Adrenal gland (tissue), 12 donors: ENCODE results near the gene TRIM66. TPM values are rescaled to one million over a fixed set of nuclear protein-coding genes. Genes with fewer than 3 reads are reported as not detected.

Experiments
- DNase-seq, 7 donors: peaks; one replicate each; pipeline ENCODE4 v3.0.0-alpha.2; 2019 to 2020
- H3K27ac ChIP-seq, 5 donors: fragments of 200-600 bp; sonication (generic) in 4 of 5; 1 replicate in 3 of 5; 2 replicates in 2 of 5; pipeline versions ENCODE4 v1.5.1 to v1.8.0; 2016 to 2020; ENCODE audit warnings: mild to moderate bottlenecking in 1 of 5
- H3K27me3 ChIP-seq: fragments of 200-600 bp; 2 replicates; pipeline ENCODE4 v1.8.0; 2021
- H3K36me3 ChIP-seq, 2 donors: fragments of 200-600 bp; replicated peaks in 1 of 2; 1 replicate in 1 of 2; 2 replicates in 1 of 2; pipeline versions ENCODE4 v1.5.1 to v1.8.0; 2018 to 2022
- H3K4me1 ChIP-seq, 2 donors: fragments of 200-600 bp; replicated peaks in 1 of 2; 1 replicate in 1 of 2; 2 replicates in 1 of 2; pipeline versions ENCODE4 v1.5.1 to v1.8.0; 2018 to 2021
- H3K4me3 ChIP-seq, 4 donors: fragments of 200-600 bp; sonication (generic) in 3 of 4; one replicate each; pipeline ENCODE4 v1.5.1; 2016 to 2018
- H3K9me3 ChIP-seq, 3 donors: fragments of 200-600 bp; sonication (generic) in 1 of 3; replicated peaks in 1 of 3; 1 replicate in 2 of 3; 2 replicates in 1 of 3; pipeline versions ENCODE4 v1.5.1 to v1.8.0; 2016 to 2021
- CTCF ChIP-seq, 6 experiments: fragments of 450-650 bp in 4 of 6; fragments of 200-600 bp in 2 of 6; sonication (generic) in 1 of 6; IDR thresholded peaks; 1 replicate in 5 of 6; 2 replicates in 1 of 6; pipeline versions ENCODE4 v1.5.1 to v1.8.0; 2016 to 2021; ENCODE audit warnings: antibody characterized with exemption in 6 of 6, mild to moderate bottlenecking in 2 of 6, moderate library complexity in 1 of 6
- POLR2A ChIP-seq, 2 donors: fragments of 450-650 bp; IDR thresholded peaks; one replicate each; pipeline ENCODE4 v1.6.1; 2017; ENCODE audit warnings: antibody characterized with exemption in 2 of 2, mild to moderate bottlenecking in 2 of 2, moderate library complexity in 1 of 2
- WGBS, 4 donors: extraction: QIAGEN DNeasy Blood & Tissue Kit in 2 of 4; methylation state at CpG; one replicate each; pipeline versions ENCODE4 v1.1.5 to v1.1.7; 2013 to 2017; 5-methylcytosine and 5-hydroxymethylcytosine counted together
- intact Hi-C, 2 donors: fragments of 100-400 bp; cut with DNase I; formaldehyde crosslinking; loops; one replicate each; pipeline versions ENCODE4 v1.14.1 to v1.15.0; 2022 to 2023
- polyA plus RNA-seq, 3 donors: library from polyadenylated mRNA; stranded (reverse); fragments of 200-250 nt in 2 of 3; fragments of 350-450 nt in 1 of 3; fragmentation: Illumina TruSeq in 1 of 3; extraction: RNeasy Lipid Tissue Mini Kit (QIAGEN cat#74804) in 1 of 3; gene quantifications; one replicate each; pipeline ENCODE4 v1.2.3, GENCODE V29; 2013 to 2014
- total RNA-seq, 9 donors: library from RNA; depleted of rRNA in 4 of 9; stranded (reverse); fragments of >200 nt in 4 of 9; fragments of 120-200 nt in 1 of 9; fragmentation: NEBNext Ultra II Directional in 1 of 9; extraction: Animal tissue kit (Norgen Biotek cat#: 25700) in 1 of 9; gene quantifications; one replicate each; pipeline versions ENCODE4 v1.1.0 to v1.2.4, GENCODE V29; 2013 to 2023
- donor health status: healthy with polysubstance abuse.
- donor health status: Bipolar disorder and iron deficiency.
- donor health status: DM: yes; HTN: yes; CAD: no.
- donor health status: DM: no; HTN: no; CAD: no.
- donor health status: DM: no; HTN: no; CAD: no.
- donor health status: DM: yes; HTN: yes; CAD: no.

The TRIM66 gene
- total and polyA plus RNA-seq, 12 donors, result 3.6 to 18.4 (median 8.3) TPM

- Histone ChIP-seq H3K9me3 (no peaks in the 10 kb centered on the region), H3K27ac (no peak overlapping the region), H3K4me3 (no peak overlapping the region), H3K27me3 (no peaks in the 10 kb centered on the region), H3K36me3 (peaks cover 0 to 44% of the 10 kb centered on the region in 2 donors), H3K4me1 (no peaks in the 10 kb centered on the region)
- 93 to 98% (median 96%) methylated on average over 4 of the region's 4 CpGs for WGBS, 4 donors
- no peak for DNase-seq
- intact Hi-C loops, result no loop called here
- TF ChIP-seq CTCF (IDR thresholded peaks at IDR 0.05) (no peak), POLR2A (IDR thresholded peaks at IDR 0.05) (no peak)
These were observed 35.6 kb downstream of the TRIM66 start for GRCh38 chr11:8646873-8647272.

- intact Hi-C loops, result no loop called here
- WGBS, 4 donors, result 78 to 90% (median 82%) methylated on average over 5 of the region's 5 CpGs
These were observed 40.1 kb downstream of the TRIM66 start for GRCh38 chr11:8642196-8642841.

GRCh38 chr11:8641332-8641731 lies 41.1 kb downstream of the TRIM66 start:
- Histone ChIP-seq H3K36me3 (peaks cover 0 to 56% of the 10 kb centered on the region in 2 donors), H3K27ac (no peak overlapping the region), H3K9me3 (no peaks in the 10 kb centered on the region), H3K27me3 (no peaks in the 10 kb centered on the region), H3K4me3 (no peak overlapping the region), H3K4me1 (no peaks in the 10 kb centered on the region)
- no peak for TF ChIP-seq POLR2A (IDR thresholded peaks at IDR 0.05)
- no peak for DNase-seq
- intact Hi-C loops, result no loop called here
- WGBS, 4 donors, result 97 to 100% (median 98%) methylated on average over 2 of the region's 2 CpGs

More at GRCh38 chr11:8642196-8642841, 40.1 kb downstream of the TRIM66 start:
- no peak overlapping the region for H3K27ac ChIP-seq
- H3K9me3 ChIP-seq, result no peaks in the 10 kb centered on the region
- no peaks in the 10 kb centered on the region for H3K27me3 ChIP-seq
- H3K4me1 ChIP-seq, result no peaks in the 10 kb centered on the region
- TF ChIP-seq CTCF (IDR thresholded peaks at IDR 0.05) (no peak), POLR2A (IDR thresholded peaks at IDR 0.05) (no peak)
- no peak overlapping the region for H3K4me3 ChIP-seq
- H3K36me3 ChIP-seq, result peaks cover 0 to 61% of the 10 kb centered on the region in 2 donors
- no peak for DNase-seq

GRCh38 chr11:8640267-8640906 lies 42.1 kb downstream of the TRIM66 start:
- Histone ChIP-seq H3K4me3 (no peak overlapping the region), H3K27me3 (no peaks in the 10 kb centered on the region), H3K27ac (no peak overlapping the region), H3K36me3 (peaks cover 0 to 47% of the 10 kb centered on the region in 2 donors), H3K9me3 (no peaks in the 10 kb centered on the region), H3K4me1 (no peaks in the 10 kb centered on the region)
- DNase-seq, result no peak
- 53 to 79% (median 60%) methylated on average over 3 to 5 of the region's 5 CpGs for WGBS, 4 donors
- intact Hi-C loops, result no loop called here
- TF ChIP-seq POLR2A (IDR thresholded peaks at IDR 0.05), result no peak

GRCh38 chr11:8639655-8640054 lies 42.8 kb downstream of the TRIM66 start:
- 75 to 88% (median 85%) methylated on average over 2 to 3 of the region's 3 CpGs for WGBS, 4 donors

More at GRCh38 chr11:8639655-8640054, 42.8 kb downstream of the TRIM66 start:
- Histone ChIP-seq H3K9me3 (no peaks in the 10 kb centered on the region), H3K27me3 (no peaks in the 10 kb centered on the region), H3K36me3 (peaks cover 0 to 41% of the 10 kb centered on the region in 2 donors), H3K4me3 (no peak overlapping the region), H3K27ac (no peak overlapping the region), H3K4me1 (no peaks in the 10 kb centered on the region)
- no peak for DNase-seq
- no peak for TF ChIP-seq CTCF (IDR thresholded peaks at IDR 0.05)
- intact Hi-C loops, result no loop called here
